ENCODE data around the gene OR1L4. TPM values are rescaled to one million over a fixed set of nuclear protein-coding genes. Genes with fewer than 3 reads are reported as not detected.

OR1L4 gene, protein sequence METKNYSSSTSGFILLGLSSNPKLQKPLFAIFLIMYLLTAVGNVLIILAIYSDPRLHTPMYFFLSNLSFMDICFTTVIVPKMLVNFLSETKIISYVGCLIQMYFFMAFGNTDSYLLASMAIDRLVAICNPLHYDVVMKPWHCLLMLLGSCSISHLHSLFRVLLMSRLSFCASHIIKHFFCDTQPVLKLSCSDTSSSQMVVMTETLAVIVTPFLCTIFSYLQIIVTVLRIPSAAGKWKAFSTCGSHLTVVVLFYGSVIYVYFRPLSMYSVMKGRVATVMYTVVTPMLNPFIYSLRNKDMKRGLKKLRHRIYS
- not detected for total RNA-seq
- long read RNA-seq: 0 reads

DNA sequence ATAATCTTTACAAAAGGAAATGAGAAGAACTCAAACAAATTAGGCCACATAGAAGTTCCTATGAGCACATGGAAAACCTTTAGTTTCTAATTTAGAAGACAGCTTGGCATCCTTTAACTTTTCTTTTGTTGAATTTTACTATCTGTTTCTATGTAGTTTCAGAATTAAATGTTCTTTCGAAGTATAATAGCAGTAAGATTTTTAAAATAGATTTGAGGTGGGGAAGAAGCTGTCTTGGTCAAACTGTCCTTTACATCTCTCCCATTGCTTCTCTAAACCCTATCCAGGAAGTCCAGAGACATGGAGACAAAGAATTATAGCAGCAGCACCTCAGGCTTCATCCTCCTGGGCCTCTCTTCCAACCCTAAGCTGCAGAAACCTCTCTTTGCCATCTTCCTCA, at the start of gene OR1L4:
Gene OR1L4 (plus strand): TSS at position 301 of the 400 bp plus-strand sequence. CDS start 0 bp downstream, at position 301.
- Histone ChIP-seq H3K4me1 (no peaks in the 10 kb centered on the region), H3K27ac (no peak within 1 kb of the TSS), H3K27me3 (no peaks in the 10 kb centered on the region), H3K9me3 (peaks cover 0 to 23% (median 7%) of the 10 kb centered on the region in 4 donors), H3K36me3 (no peaks in the 10 kb centered on the region), H3K4me3 (no peak within 1 kb of the TSS)
- WGBS (ENCODE audit: insufficient coverage, low coverage, low lambda C conversion rate, missing lambda C conversion rate): 40% methylated on average over 1 of the region's 1 CpG
- intact Hi-C loops (cut with DNase I): no loop called here
- DNase-seq (no peak), ATAC-seq (no peak)
- no peak for TF ChIP-seq CTCF (IDR thresholded peaks at IDR 0.05)
- no peak for TF ChIP-seq POLR2A (IDR thresholded peaks at IDR 0.05)

DNA sequence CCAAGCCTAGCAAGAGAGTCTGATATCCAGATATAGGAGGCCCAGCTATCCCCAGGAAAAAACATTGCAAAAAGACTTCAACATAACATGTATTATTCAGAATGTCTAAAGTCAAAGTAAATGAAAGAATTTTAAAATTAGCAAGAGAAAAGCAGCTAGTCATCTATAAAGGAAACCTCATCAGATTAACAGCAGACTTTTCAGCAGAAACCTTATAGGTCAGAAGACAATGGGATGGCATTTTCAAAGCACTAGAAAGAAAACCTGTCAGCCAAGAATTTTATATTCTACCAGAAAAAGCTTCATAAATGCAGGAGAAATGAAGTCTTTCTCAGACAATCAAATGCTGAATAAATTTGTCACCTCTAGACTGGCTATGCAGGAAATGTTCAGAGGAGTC, 38.9 kb upstream of the OR1L4 start:
- H3K27me3 ChIP-seq: no peaks in the 10 kb centered on the region

GRCh38 chr9:122695696-122696095, 28.1 kb upstream of the OR1L4 start:
- H3K4me3 ChIP-seq: no peak overlapping the region
- ATAC-seq (no peak), DNase-seq (no peak)
- 91% methylated on average over 1 of the region's 1 CpG for WGBS (ENCODE audit: insufficient coverage, low coverage, low lambda C conversion rate, missing lambda C conversion rate)
- H3K27ac ChIP-seq: no peak overlapping the region
- no peak for TF ChIP-seq CTCF (IDR thresholded peaks at IDR 0.05)
- TF ChIP-seq POLR2A (IDR thresholded peaks at IDR 0.05): no peak
- no peaks in the 10 kb centered on the region for H3K36me3 ChIP-seq
- no peaks in the 10 kb centered on the region for H3K9me3 ChIP-seq
- H3K27me3 ChIP-seq: no peaks in the 10 kb centered on the region
- H3K4me1 ChIP-seq: no peaks in the 10 kb centered on the region
- intact Hi-C loops (cut with DNase I): no loop called here

More for the DNA sequence above, 38.9 kb upstream of the OR1L4 start:
- no peaks in the 10 kb centered on the region for H3K36me3 ChIP-seq
- DNase-seq (no peak), ATAC-seq (no peak)
- intact Hi-C loops (cut with DNase I): no loop called here
- no peak overlapping the region for H3K4me3 ChIP-seq
- H3K4me1 ChIP-seq: no peaks in the 10 kb centered on the region
- H3K27ac ChIP-seq: no peak overlapping the region
- peaks cover 0 to 4% (median 0%) of the 10 kb centered on the region in 4 donors for H3K9me3 ChIP-seq
- TF ChIP-seq POLR2A (IDR thresholded peaks at IDR 0.05): no peak

DNA sequence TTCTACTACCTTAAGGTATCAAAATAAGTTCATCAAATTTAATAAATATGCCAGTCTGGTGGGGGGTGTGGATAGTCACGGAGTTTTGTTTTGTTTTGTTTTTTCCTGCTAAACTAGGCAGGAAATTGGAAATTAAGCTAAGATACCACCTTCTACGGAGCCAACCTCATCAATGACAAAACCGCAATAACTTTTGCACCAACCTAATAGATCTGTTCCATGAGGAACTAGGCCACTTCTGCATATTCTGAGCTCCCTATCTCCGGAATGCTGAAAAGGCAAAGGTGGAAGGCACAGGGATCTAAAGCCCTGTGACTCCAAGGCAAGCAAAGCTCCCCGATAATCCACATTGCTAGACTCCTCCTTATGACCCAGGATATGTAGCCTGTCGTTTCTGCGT, 5.8 kb upstream of the OR1L4 start:
- 79% methylated on average over 7 of the region's 7 CpGs for WGBS (ENCODE audit: insufficient coverage, low coverage, low lambda C conversion rate, missing lambda C conversion rate)
- ATAC-seq (no peak), DNase-seq (no peak)
- intact Hi-C loops (cut with DNase I): no loop called here
- Histone ChIP-seq H3K9me3 (peaks cover 0 to 8% (median 5%) of the 10 kb centered on the region in 4 donors), H3K4me1 (no peaks in the 10 kb centered on the region), H3K4me3 (no peak overlapping the region), H3K27ac (no peak overlapping the region), H3K27me3 (no peaks in the 10 kb centered on the region), H3K36me3 (no peaks in the 10 kb centered on the region)
- TF ChIP-seq POLR2A (IDR thresholded peaks at IDR 0.05) (no peak), CTCF (IDR thresholded peaks at IDR 0.05) (no peak)

DNA sequence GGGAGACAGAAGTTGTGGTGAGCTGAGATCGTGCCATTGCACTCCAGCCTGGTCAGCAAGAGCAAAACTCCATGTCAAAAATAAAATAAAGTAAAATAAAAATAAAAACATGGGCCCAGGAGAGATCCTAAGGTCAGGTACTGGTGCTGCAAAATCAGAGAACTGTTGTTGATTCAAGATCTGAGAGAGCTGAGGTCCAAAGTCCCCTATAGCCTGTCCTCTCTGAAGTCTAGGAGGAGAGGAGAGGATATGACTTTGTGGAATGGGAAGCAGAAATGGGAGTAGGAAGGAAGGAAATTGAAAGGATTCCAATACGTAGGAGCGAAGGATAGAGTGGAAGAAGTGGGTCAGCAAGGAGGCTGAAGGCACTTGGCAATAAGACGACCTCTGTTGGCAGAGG, 4.6 kb upstream of the OR1L4 start:
- no peak overlapping the region for H3K27ac ChIP-seq
- no peak overlapping the region for H3K4me3 ChIP-seq
- H3K27me3 ChIP-seq: no peaks in the 10 kb centered on the region
- ATAC-seq: no peak
- 62% methylated on average over 4 of the region's 4 CpGs for WGBS (ENCODE audit: insufficient coverage, low coverage, low lambda C conversion rate, missing lambda C conversion rate)
- intact Hi-C loops (cut with DNase I): no loop called here
- H3K36me3 ChIP-seq: no peaks in the 10 kb centered on the region
- TF ChIP-seq POLR2A (IDR thresholded peaks at IDR 0.05): no peak
- no peak for TF ChIP-seq CTCF (IDR thresholded peaks at IDR 0.05)
- H3K9me3 ChIP-seq: peaks cover 0 to 12% (median 7%) of the 10 kb centered on the region in 4 donors
- DNase-seq: no peak
- H3K4me1 ChIP-seq: no peaks in the 10 kb centered on the region
